Raji (cell line): ENCODE results near the gene CST11.

Source experiments
- POLR2A ChIP-seq: IDR thresholded peaks from 2 replicates; pipeline ENCODE4 v1.6.1; 2011; ENCODE audit warnings: low read depth, low read length, control low read depth; ENCODE audit not compliant: insufficient read depth

CST11 gene

GRCh38 chr20:23414526-23415188 is 38.0 kb downstream of the CST11 start:
- TF ChIP-seq POLR2A: no peak

DNA sequence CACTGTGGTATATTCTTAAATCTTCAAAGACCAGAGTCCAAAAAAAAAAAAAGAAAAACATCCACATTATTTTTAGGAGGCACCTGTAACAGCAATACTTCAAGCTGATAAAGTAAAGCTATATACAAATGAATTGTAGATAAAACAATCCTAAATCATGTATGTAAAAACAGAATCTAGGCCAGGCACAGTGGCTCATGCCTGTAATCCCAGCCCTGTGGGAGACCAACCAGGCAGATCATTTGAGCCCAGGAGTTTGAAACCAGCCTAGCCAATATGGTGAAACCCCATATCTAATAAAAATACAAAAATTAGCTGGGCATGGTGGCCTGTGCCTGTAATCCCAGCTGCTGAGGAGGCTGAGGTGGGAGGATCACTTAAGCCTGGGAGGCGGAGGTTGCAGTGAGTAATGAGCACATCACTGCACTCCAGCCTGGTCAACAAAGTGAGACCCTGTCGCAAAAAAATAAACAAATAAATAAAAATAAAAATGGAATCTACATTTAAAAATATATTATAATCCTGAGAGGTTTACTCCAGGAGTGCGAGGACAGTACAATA is 38.7 kb downstream of the CST11 start:
- no peak for TF ChIP-seq POLR2A

GRCh38 chr20:23412026-23412425 is 40.6 kb downstream of the CST11 start:
- no peak for TF ChIP-seq POLR2A

DNA sequence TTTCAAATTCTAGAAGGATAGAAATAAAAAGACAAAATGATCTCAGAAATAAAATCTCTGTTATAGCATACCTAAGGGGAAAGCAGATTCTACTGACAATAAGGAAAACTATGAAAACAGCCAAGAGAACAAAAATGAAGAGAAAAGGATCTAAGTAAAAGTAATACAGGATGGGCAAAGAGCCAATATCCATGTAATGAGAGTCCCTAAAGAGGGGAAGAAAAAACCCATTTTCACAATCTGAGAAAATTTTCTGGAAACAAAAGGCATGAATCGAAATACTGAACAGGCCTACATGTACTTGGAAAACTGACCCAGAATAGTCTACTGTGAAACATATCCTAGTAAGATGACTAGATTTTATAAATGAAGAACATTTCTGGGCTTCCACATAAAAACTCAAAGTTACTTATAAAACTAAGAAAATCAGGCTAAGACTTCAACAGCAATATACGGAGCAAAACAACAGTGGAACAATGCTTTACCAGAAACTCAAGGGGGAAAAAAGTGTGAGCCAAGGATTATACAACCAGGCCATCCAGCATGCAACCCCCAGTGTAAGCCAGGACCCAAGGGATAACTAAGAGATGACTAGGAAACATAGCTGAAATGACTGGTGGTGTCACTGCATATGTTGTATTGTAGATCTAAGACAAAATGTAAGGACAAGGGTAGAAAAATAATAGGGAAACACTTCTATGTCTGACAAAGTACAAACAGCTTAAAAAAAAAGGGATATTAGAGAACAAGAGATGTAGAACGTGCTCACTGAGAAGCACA is 41.6 kb downstream of the CST11 start:
- no peak for TF ChIP-seq POLR2A

- TF ChIP-seq POLR2A: no peak
Observed at GRCh38 chr20:23409800-23410199, 42.9 kb downstream of the CST11 start.

- no peak for TF ChIP-seq POLR2A
Observed at GRCh38 chr20:23408957-23409356, 43.7 kb downstream of the CST11 start.

- TF ChIP-seq POLR2A: no peak
Observed at GRCh38 chr20:23407781-23408464, 44.8 kb downstream of the CST11 start.

DNA sequence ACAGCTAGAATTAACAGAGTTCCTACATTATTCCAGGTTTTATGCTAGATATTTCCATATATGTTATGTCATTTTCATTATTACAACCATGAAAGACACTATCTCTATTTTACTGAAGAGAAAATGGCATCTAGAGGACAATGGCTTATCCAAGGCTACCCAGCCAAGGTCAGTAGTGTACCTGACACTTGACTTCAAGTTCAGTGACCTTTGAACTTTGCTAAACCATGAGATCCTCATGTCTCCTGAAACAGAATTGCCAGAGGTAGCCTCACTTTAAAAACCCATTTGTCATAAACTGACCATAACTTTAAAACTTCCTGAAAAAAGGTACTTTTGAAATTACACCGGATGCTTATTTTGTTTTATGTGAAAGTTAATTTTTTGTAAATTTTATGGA is 45.8 kb downstream of the CST11 start:
- TF ChIP-seq POLR2A: no peak

- TF ChIP-seq POLR2A: no peak
Observed at GRCh38 chr20:23404196-23404595, 48.5 kb downstream of the CST11 start.

DNA sequence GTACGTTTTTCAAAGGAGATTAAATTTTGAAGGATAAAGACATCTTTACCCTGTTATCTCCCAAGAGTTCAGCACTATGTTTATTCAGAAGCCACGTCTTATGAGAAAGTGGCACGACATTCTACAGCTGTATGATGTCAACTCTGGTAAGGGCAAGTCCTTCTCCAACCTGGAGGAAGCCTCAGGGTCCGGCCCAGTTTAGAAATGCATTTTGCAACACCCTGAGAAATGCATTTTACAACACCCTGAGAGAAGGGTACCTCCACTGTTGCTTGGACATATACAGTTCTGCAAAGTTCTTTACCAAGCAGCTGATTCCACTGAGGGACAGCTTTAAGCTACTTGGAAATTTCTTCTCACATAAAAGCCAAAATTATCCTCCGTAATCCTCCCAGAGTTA is 48.9 kb downstream of the CST11 start:
- no peak for TF ChIP-seq POLR2A

GRCh38 chr20:23401051-23401450 is 51.6 kb downstream of the CST11 start:
- TF ChIP-seq POLR2A: no peak
